Keratinocyte (primary cell): ENCODE data around the gene TUBB2B. TPM values are rescaled to one million over a fixed set of nuclear protein-coding genes. Genes with fewer than 3 reads are reported as not detected.

ENCODE experiments used
- DNase-seq: peaks from one replicate; pipeline ENCODE4 v3.0.0-alpha.2; 2011; ENCODE audit warnings: low read depth, missing footprints, low spot score
- FAIRE-seq: peaks from 2 replicates; lab custom pipeline; 2011; peaks lifted over from hg19 to GRCh38; lab: Jason Lieb, UNC
- H2AFZ ChIP-seq: 2 replicates; pipeline ENCODE4 v1.6.0; 2012; ENCODE audit warnings: low read length, control low read depth, inconsistent platforms; ENCODE audit not compliant: control insufficient read depth
- H3K27ac ChIP-seq: 2 replicates; pipeline ENCODE4 v1.5.1; 2011; ENCODE audit warnings: low read length; ENCODE audit not compliant: control insufficient read depth, insufficient read depth
- H3K27me3 ChIP-seq: 3 replicates; pipeline ENCODE4 v1.6.0; 2011; ENCODE audit warnings: low read length; ENCODE audit not compliant: control insufficient read depth, insufficient read depth; ENCODE audit errors: extremely low read depth
- H3K36me3 ChIP-seq, 2 experiments: 2 replicates in 1 of 2; 3 replicates in 1 of 2; pipeline ENCODE4 v1.5.1; 2011; ENCODE audit warnings: low read length in 2 of 2, mild to moderate bottlenecking in 1 of 2; ENCODE audit not compliant: control insufficient read depth in 2 of 2, insufficient read depth in 2 of 2; ENCODE audit errors: extremely low read depth in 1 of 2
- H3K4me1 ChIP-seq: 3 replicates; pipeline ENCODE4 v1.5.1; 2011; ENCODE audit warnings: low read length; ENCODE audit not compliant: control insufficient read depth, insufficient read depth; ENCODE audit errors: extremely low read depth
- H3K4me2 ChIP-seq: 3 replicates; pipeline ENCODE4 v1.6.0; 2011; ENCODE audit warnings: low read depth, low read length; ENCODE audit not compliant: control insufficient read depth, insufficient read depth; ENCODE audit errors: extremely low read depth
- H3K4me3 ChIP-seq, 3 experiments: fragments of 200-600 bp in 1 of 3; sonication (generic) in 1 of 3; 2 replicates in 2 of 3; 3 replicates in 1 of 3; pipeline ENCODE4 v1.5.1; 2011 to 2016; ENCODE audit warnings: low read length in 3 of 3, mild to moderate bottlenecking in 3 of 3, control low read depth in 2 of 3, inconsistent platforms in 1 of 3, low read depth in 1 of 3, mixed read lengths in 1 of 3, mixed run types in 1 of 3, moderate library complexity in 1 of 3; ENCODE audit not compliant: control insufficient read depth in 2 of 3, insufficient read depth in 2 of 3; ENCODE audit errors: extremely low read depth in 1 of 3
- H3K79me2 ChIP-seq: 2 replicates; pipeline ENCODE4 v1.6.0; 2012; ENCODE audit warnings: low read length; ENCODE audit not compliant: control insufficient read depth, insufficient read depth
- H3K9ac ChIP-seq: 3 replicates; pipeline ENCODE4 v1.6.0; 2011; ENCODE audit warnings: low read length; ENCODE audit not compliant: control insufficient read depth, insufficient read depth; ENCODE audit errors: extremely low read depth
- H3K9me1 ChIP-seq: 3 replicates; pipeline ENCODE4 v1.6.0; 2011; ENCODE audit warnings: low read length; ENCODE audit not compliant: control insufficient read depth, insufficient read depth; ENCODE audit errors: extremely low read depth
- H3K9me3 ChIP-seq: 2 replicates; pipeline ENCODE4 v1.5.1; 2012; ENCODE audit warnings: low read depth, low read length; ENCODE audit not compliant: control insufficient read depth
- H4K20me1 ChIP-seq: 3 replicates; pipeline ENCODE4 v1.6.0; 2011; ENCODE audit warnings: low read length; ENCODE audit not compliant: control insufficient read depth, insufficient read depth; ENCODE audit errors: extremely low read depth
- EZH2 ChIP-seq: IDR thresholded peaks from one replicate; pipeline ENCODE4 v1.6.1; 2012; ENCODE audit warnings: inconsistent platforms, mild to moderate bottlenecking, low read length, moderate library complexity
- dilution Hi-C: fragments of 300-500 bp; cut with MboI; formaldehyde crosslinking; loops from one replicate; pipeline ENCODE4 v1.7.0; 2020; ENCODE audit warnings: low sequenced_read_pairs; ENCODE audit not compliant: extremely low pct_ligation_motif_present
- polyA plus RNA-seq, 5 experiments: library from polyadenylated mRNA; depleted of rRNA in 3 of 5; stranded (reverse) in 3 of 5; stranded (forward) in 1 of 5; unstranded in 1 of 5; fragments of >200 nt; gene quantifications; 1 replicate in 1 of 5; 2 replicates in 3 of 5; 3 replicates in 1 of 5; pipeline versions ENCODE4 v1.2.1 to v1.2.3, GENCODE V29; 2011 to 2012; ENCODE audit warnings: missing spikeins in 2 of 5, low read depth in 1 of 5, low replicate concordance in 1 of 5
- TF ChIP-seq, protein P1 (sequence below), 3 experiments: IDR thresholded peaks in 1 of 3; conservative IDR thresholded peaks in 1 of 3; optimal IDR thresholded peaks in 1 of 3; 2 replicates in 2 of 3; 3 replicates in 1 of 3; pipeline versions ENCODE3 to v1.5.1; 2011; ENCODE audit warnings: low read length in 3 of 3, mild to moderate bottlenecking in 3 of 3, moderate library complexity in 2 of 3, control low read depth in 1 of 3, inconsistent platforms in 1 of 3; ENCODE audit not compliant: insufficient read depth in 2 of 3; ENCODE audit errors: extremely low read depth in 1 of 3

TUBB2B gene
- polyA plus RNA-seq, 1 donor (not counting 4 experiments of a cell fraction or from before 2014, with no cell fraction given): not detected

- Histone ChIP-seq H3K27me3 (no peaks in the 10 kb centered on the region), H3K9me3 (no peaks in the 10 kb centered on the region), H3K79me2 (peaks cover under 1% of the 10 kb centered on the region), H3K9me1 (no peaks in the 10 kb centered on the region), H3K9ac (no peak overlapping the region), H3K4me2 (no peak overlapping the region), H4K20me1 (peaks cover 4% of the 10 kb centered on the region), H3K27ac (no peak overlapping the region), H3K4me3 (no peak overlapping the region), H3K4me1 (no peaks in the 10 kb centered on the region), H2AFZ (no peak overlapping the region), H3K36me3 (peaks cover 19 to 21% of the 10 kb centered on the region in 2 experiments)
- FAIRE-seq (no peak), DNase-seq (no peak)
- dilution Hi-C loops: no loop called here
- TF ChIP-seq, protein P1, sequence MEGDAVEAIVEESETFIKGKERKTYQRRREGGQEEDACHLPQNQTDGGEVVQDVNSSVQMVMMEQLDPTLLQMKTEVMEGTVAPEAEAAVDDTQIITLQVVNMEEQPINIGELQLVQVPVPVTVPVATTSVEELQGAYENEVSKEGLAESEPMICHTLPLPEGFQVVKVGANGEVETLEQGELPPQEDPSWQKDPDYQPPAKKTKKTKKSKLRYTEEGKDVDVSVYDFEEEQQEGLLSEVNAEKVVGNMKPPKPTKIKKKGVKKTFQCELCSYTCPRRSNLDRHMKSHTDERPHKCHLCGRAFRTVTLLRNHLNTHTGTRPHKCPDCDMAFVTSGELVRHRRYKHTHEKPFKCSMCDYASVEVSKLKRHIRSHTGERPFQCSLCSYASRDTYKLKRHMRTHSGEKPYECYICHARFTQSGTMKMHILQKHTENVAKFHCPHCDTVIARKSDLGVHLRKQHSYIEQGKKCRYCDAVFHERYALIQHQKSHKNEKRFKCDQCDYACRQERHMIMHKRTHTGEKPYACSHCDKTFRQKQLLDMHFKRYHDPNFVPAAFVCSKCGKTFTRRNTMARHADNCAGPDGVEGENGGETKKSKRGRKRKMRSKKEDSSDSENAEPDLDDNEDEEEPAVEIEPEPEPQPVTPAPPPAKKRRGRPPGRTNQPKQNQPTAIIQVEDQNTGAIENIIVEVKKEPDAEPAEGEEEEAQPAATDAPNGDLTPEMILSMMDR (optimal IDR thresholded peaks at IDR 0.05 in 1 of 3, IDR thresholded peaks at IDR 0.05 in 1 of 3, conservative IDR thresholded peaks at IDR 0.05 in 1 of 3; ENCODE audit: extremely low read depth in 1 of 3, insufficient read depth in 2 of 3, low read length in 3 of 3): no peak
- no peak for TF ChIP-seq EZH2
Observed at GRCh38 chr6:3272911-3273547, 45.6 kb upstream of the TUBB2B start.

- H3K9ac ChIP-seq: no peak overlapping the region
- H3K36me3 ChIP-seq: peaks cover 16 to 21% of the 10 kb centered on the region in 2 experiments
- peaks cover 4% of the 10 kb centered on the region for H3K4me1 ChIP-seq
- no peak for FAIRE-seq
- dilution Hi-C loops: no loop called here
- TF ChIP-seq, protein P1 (optimal IDR thresholded peaks at IDR 0.05 in 1 of 3, IDR thresholded peaks at IDR 0.05 in 1 of 3, conservative IDR thresholded peaks at IDR 0.05 in 1 of 3; ENCODE audit: extremely low read depth in 1 of 3, insufficient read depth in 2 of 3, low read length in 3 of 3): no peak
- TF ChIP-seq EZH2: no peak
- H3K4me3 ChIP-seq: no peak overlapping the region
- H3K27me3 ChIP-seq: no peaks in the 10 kb centered on the region
- H3K9me1 ChIP-seq: no peaks in the 10 kb centered on the region
- H4K20me1 ChIP-seq: peaks cover 4% of the 10 kb centered on the region
- no peak overlapping the region for H3K27ac ChIP-seq
- H3K9me3 ChIP-seq: no peaks in the 10 kb centered on the region
- no peak overlapping the region for H3K4me2 ChIP-seq
- H2AFZ ChIP-seq: no peak overlapping the region
- H3K79me2 ChIP-seq: peaks cover 5% of the 10 kb centered on the region
- DNase-seq: no peak
Observed at GRCh38 chr6:3271756-3272155, 44.3 kb upstream of the TUBB2B start.
